OCI-LY3 (cell line): Measurements from ENCODE around the gene OR2AE1.

Source experiments
- H2AFZ ChIP-seq: fragments of 200-600, 300-600 bp; shearing (Covaris generic); 2 replicates; pipeline ENCODE4 v1.6.0; 2014; ENCODE audit warnings: antibody characterized with exemption, low read depth, low read length
- H3K27ac ChIP-seq: fragments of 200-600, 300-600 bp; sonication (generic); 2 replicates; pipeline ENCODE4 v1.5.1; 2014; ENCODE audit warnings: mild to moderate bottlenecking, low read length, moderate library complexity, mixed read lengths
- H3K27me3 ChIP-seq: fragments of 200-600, 300-600 bp; sonication (generic); 2 replicates; pipeline ENCODE4 v1.6.1; 2014; ENCODE audit warnings: low read depth, low read length, mixed read lengths
- H3K36me3 ChIP-seq: fragments of 200-600, 300-600 bp; sonication (generic); replicated peaks from 2 replicates; pipeline ENCODE3; 2014; ENCODE audit warnings: low read depth, low read length, mixed read lengths
- H3K4me1 ChIP-seq: fragments of 300-600, 200-600 bp; sonication (generic); 2 replicates; pipeline ENCODE4 v1.6.1; 2014; ENCODE audit warnings: low read length, mixed read lengths
- H3K4me2 ChIP-seq: fragments of 200-600, 300-600 bp; sonication (generic); 2 replicates; pipeline ENCODE4 v1.6.1; 2014; ENCODE audit warnings: low read length, mixed read lengths
- H3K4me3 ChIP-seq: fragments of 300-600, 200-600 bp; sonication (generic); 2 replicates; pipeline ENCODE4 v1.5.1; 2014; ENCODE audit warnings: antibody characterized with exemption, mild to moderate bottlenecking, low read length, moderate library complexity
- H3K79me2 ChIP-seq: fragments of 300-600, 200-600 bp; shearing (Covaris generic); 2 replicates; pipeline ENCODE4 v1.6.1; 2014; ENCODE audit warnings: mild to moderate bottlenecking, low read length, mixed read lengths
- H3K9ac ChIP-seq: fragments of 300-600, 200-600 bp; shearing (Covaris generic); 2 replicates; pipeline ENCODE4 v1.6.0; 2014; ENCODE audit warnings: mild to moderate bottlenecking, low read length, moderate library complexity
- H3K9me3 ChIP-seq: fragments of 200-600, 300-600 bp; shearing (Covaris generic); 2 replicates; pipeline ENCODE4 v1.6.1; 2014; ENCODE audit warnings: low read length, mixed read lengths; ENCODE audit not compliant: insufficient read depth
- H4K20me1 ChIP-seq: fragments of 200-600, 300-600 bp; sonication (generic); 2 replicates; pipeline ENCODE4 v1.6.1; 2016; ENCODE audit warnings: low read length, mixed read lengths; ENCODE audit not compliant: insufficient read depth
- EZH2phosphoT487 ChIP-seq: fragments of 200-600 bp; shearing (Covaris generic); IDR thresholded peaks from 2 replicates; pipeline ENCODE4 v1.6.1; 2018; ENCODE audit warnings: antibody characterized with exemption, mixed run types, low read depth
- TF ChIP-seq, protein P1 (sequence below): fragments of 200-600, 300-600 bp; sonication (generic); IDR thresholded peaks from 2 replicates; pipeline ENCODE4 v1.5.1; 2014; ENCODE audit warnings: antibody characterized with exemption, low read length, low read depth

The OR2AE1 gene, protein sequence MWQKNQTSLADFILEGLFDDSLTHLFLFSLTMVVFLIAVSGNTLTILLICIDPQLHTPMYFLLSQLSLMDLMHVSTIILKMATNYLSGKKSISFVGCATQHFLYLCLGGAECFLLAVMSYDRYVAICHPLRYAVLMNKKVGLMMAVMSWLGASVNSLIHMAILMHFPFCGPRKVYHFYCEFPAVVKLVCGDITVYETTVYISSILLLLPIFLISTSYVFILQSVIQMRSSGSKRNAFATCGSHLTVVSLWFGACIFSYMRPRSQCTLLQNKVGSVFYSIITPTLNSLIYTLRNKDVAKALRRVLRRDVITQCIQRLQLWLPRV

DNA sequence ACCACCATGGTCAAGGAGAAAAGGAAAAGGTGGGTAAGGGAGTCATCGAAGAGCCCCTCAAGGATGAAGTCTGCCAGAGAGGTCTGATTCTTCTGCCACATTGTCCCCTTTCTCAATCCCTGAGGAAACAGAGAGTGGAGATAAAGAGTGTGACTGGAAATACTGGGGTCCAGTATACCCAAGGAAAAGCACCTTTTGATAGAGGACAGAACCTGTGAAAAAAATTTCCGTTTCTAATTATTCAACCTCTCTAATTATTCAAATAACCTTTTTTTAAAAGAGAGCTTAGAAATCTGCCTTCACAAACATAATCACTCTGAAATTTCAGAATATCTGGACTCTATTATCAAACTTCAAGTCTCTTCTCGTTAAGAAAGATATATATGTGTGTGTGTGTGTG is at the start of gene OR2AE1:
OR2AE1 (minus strand) TSS at position 101 of the 400 bp plus-strand sequence; CDS start at position 101, 0 bp downstream.
- Histone ChIP-seq H3K4me2 (no peak within 1 kb of the TSS), H3K79me2 (no peaks in the 10 kb centered on the region), H3K4me3 (no peak within 1 kb of the TSS), H2AFZ (no peak within 1 kb of the TSS), H3K27ac (no peak within 1 kb of the TSS), H3K36me3 (no peaks in the 10 kb centered on the region), H3K27me3 (no peaks in the 10 kb centered on the region), H3K9me3 (no peaks in the 10 kb centered on the region), H3K4me1 (no peaks in the 10 kb centered on the region), H3K9ac (no peak within 1 kb of the TSS), H4K20me1 (no peaks in the 10 kb centered on the region)
- no peak for TF ChIP-seq EZH2phosphoT487

DNA sequence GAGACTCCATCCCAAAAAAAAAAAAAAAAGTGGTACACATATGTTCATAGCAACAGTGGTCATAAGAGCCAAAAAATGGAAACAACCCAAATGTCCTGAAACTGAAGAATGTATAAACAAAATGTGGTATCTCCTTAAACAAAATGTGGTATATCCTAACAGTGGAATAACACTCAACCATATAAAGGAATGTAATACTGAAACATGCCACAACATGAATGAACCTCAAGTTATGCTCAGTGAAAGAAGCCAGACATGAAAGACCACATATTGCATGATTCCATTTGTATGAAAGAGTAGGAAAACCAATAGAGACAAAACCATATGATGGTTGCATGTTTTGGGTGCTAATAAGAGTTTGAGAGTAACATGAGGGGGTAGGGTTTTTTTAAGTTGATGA is 49.5 kb upstream of the OR2AE1 start:
- peaks cover 32% of the 10 kb centered on the region for H3K27me3 ChIP-seq

DNA sequence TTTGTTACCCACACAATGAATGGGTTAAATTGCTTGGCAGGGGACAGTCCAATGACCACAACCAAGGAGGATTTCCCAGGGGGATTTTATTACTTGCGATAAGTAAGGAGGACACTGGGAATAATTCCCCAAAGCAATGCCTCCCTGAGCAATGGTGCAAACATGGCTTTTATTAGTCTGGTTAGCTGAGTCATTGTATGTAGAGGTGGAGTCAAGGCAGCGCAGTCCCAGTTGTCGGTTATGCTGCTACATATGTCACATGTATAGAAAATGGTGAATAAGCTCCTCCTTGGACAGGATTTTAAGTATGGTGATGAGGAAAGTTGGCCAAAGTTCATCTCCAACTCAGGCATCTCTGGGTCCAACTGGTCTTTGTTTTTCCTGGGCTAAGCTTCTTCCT is 46.4 kb upstream of the OR2AE1 start:
- no peak for TF ChIP-seq EZH2phosphoT487
- TF ChIP-seq, protein P1, sequence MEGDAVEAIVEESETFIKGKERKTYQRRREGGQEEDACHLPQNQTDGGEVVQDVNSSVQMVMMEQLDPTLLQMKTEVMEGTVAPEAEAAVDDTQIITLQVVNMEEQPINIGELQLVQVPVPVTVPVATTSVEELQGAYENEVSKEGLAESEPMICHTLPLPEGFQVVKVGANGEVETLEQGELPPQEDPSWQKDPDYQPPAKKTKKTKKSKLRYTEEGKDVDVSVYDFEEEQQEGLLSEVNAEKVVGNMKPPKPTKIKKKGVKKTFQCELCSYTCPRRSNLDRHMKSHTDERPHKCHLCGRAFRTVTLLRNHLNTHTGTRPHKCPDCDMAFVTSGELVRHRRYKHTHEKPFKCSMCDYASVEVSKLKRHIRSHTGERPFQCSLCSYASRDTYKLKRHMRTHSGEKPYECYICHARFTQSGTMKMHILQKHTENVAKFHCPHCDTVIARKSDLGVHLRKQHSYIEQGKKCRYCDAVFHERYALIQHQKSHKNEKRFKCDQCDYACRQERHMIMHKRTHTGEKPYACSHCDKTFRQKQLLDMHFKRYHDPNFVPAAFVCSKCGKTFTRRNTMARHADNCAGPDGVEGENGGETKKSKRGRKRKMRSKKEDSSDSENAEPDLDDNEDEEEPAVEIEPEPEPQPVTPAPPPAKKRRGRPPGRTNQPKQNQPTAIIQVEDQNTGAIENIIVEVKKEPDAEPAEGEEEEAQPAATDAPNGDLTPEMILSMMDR, result no peak
- no peak overlapping the region for H2AFZ ChIP-seq

More for the DNA sequence above, 49.5 kb upstream of the OR2AE1 start:
- Histone ChIP-seq H3K4me1 (peaks cover 12% of the 10 kb centered on the region), H2AFZ (no peak overlapping the region), H3K79me2 (no peaks in the 10 kb centered on the region), H3K9me3 (no peaks in the 10 kb centered on the region), H3K4me3 (no peak overlapping the region), H3K4me2 (no peak overlapping the region), H3K9ac (no peak overlapping the region), H4K20me1 (no peaks in the 10 kb centered on the region), H3K36me3 (peaks cover 5% of the 10 kb centered on the region), H3K27ac (no peak overlapping the region)
- TF ChIP-seq EZH2phosphoT487, result no peak
- TF ChIP-seq, protein P1, result no peak

DNA sequence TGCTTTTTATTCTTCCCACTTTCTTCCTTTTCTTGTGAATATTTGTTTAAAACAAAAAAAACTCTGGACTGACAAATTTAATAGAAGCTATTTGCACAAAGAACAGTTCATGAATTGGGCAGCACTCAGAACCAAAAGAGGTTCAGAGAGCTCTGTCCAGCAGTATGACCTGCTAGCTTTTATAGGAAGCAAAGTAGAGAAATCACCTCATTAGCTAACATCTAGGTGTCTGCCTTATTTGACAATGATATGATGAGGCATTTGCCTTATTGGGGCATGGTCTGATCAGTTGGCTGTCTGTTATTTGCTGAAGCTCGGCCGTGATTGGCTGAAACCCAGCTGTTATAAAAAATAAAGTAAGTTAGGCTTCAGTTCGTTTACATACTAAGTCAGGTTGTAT is 43.3 kb upstream of the OR2AE1 start:
- no peaks in the 10 kb centered on the region for H3K9me3 ChIP-seq
- H3K27ac ChIP-seq, result no peak overlapping the region
- H3K9ac ChIP-seq, result peak overlapping the region; percentile 90
- peaks cover 16% of the 10 kb centered on the region for H3K4me1 ChIP-seq
- peak overlapping the region; percentile 89 for H3K4me3 ChIP-seq
- H3K27me3 ChIP-seq, result no peaks in the 10 kb centered on the region
- H3K79me2 ChIP-seq, result peaks cover 51% of the 10 kb centered on the region
- H3K4me2 ChIP-seq, result peak overlapping the region; percentile 82
- peak overlapping the region; percentile 79 for H2AFZ ChIP-seq
- no peak for TF ChIP-seq EZH2phosphoT487
- TF ChIP-seq, protein P1, result no peak
- H4K20me1 ChIP-seq, result 0 out of 2 replicates have a peak, but pooled peaks cover 8% of the 10 kb centered on the region
- H3K36me3 ChIP-seq, result peaks cover 28% of the 10 kb centered on the region

More for the DNA sequence above, 46.4 kb upstream of the OR2AE1 start:
- Histone ChIP-seq H3K4me2 (no peak overlapping the region), H3K4me3 (no peak overlapping the region), H3K4me1 (peaks cover 10% of the 10 kb centered on the region), H3K9ac (no peak overlapping the region), H3K27me3 (peaks cover 22% of the 10 kb centered on the region), H3K27ac (no peak overlapping the region), H4K20me1 (0 out of 2 replicates have a peak, but pooled peaks cover 3% of the 10 kb centered on the region), H3K36me3 (peaks cover 6% of the 10 kb centered on the region), H3K79me2 (peaks cover 21% of the 10 kb centered on the region), H3K9me3 (no peaks in the 10 kb centered on the region)
